Measurements from ENCODE around the gene MYRFL.
"Not testable (repeated sequence)": the region's sequence is repeated elsewhere in the genome, so short reads cannot be mapped to it uniquely, and the experiment has no call there.

Gene MYRFL

GRCh38 chr12:69792533-69792932, 32.5 kb upstream of the MYRFL start:
- Histone ChIP-seq H2AFZ (ENCODE audit: low read depth, low read length) (no peak overlapping the region), H4K8ac (ENCODE audit: low read length) (no peak overlapping the region), H3K36me3 (ENCODE audit: control insufficient read depth in 1 of 2, insufficient read depth in 2 of 2, low read depth in 1 of 2, low read length in 2 of 2) (peaks cover 2 to 22% of the 10 kb centered on the region in 2 experiments), H3K4me2 (ENCODE audit: low read length, poor library complexity, severe bottlenecking) (no peak overlapping the region), H3K14ac (ENCODE audit: low read length in 2 of 2) (no peak overlapping the region), H3K27me3 (ENCODE audit: control insufficient read depth in 1 of 2, insufficient read depth in 1 of 2, low read length in 2 of 2) (no peaks in the 10 kb centered on the region), H3K9ac (ENCODE audit: low read length) (no peak overlapping the region), H3K18ac (ENCODE audit: low read depth in 1 of 2, low read length in 2 of 2) (no peak overlapping the region), H3K4me1 (ENCODE audit: control insufficient read depth, insufficient read depth, low read depth, low read length) (no peaks in the 10 kb centered on the region), H2AK5ac (ENCODE audit: low read length, severe bottlenecking) (no peak overlapping the region), H2BK15ac (ENCODE audit: low read depth, poor library complexity, severe bottlenecking) (no peak overlapping the region), H2BK12ac (ENCODE audit: low read length in 2 of 2) (no peak overlapping the region), H3K27ac (ENCODE audit: low read length, poor library complexity, severe bottlenecking) (no peak overlapping the region), H3K4me3 (ENCODE audit: insufficient read depth in 1 of 2, low read depth in 1 of 2, low read length in 2 of 2) (no peak overlapping the region), H2BK5ac (ENCODE audit: low read depth, low read length, poor library complexity, severe bottlenecking) (no peak overlapping the region), H3K23ac (ENCODE audit: low read length in 2 of 2) (no peak overlapping the region), H2BK120ac (ENCODE audit: low read depth, low read length) (no peak overlapping the region), H3K79me1 (replicated peaks; ENCODE audit: low read length, poor library complexity, severe bottlenecking) (no peaks in the 10 kb centered on the region), H3K4ac (ENCODE audit: low read depth in 1 of 2, low read length in 2 of 2) (no peak overlapping the region), H3K9me3 (ENCODE audit: control insufficient read depth, low read length) (peaks cover 28% of the 10 kb centered on the region), H4K91ac (ENCODE audit: low read length) (no peak overlapping the region)
- 89% methylated on average over 2 of the region's 2 CpGs for WGBS
- DNase-seq, result no peak

GRCh38 chr12:69807101-69807897, 17.7 kb upstream of the MYRFL start:
- not testable (repeated sequence) for H2BK5ac ChIP-seq (ENCODE audit: low read depth, low read length, poor library complexity, severe bottlenecking); DNase-seq; H2BK15ac ChIP-seq (ENCODE audit: low read depth, poor library complexity, severe bottlenecking); H3K4ac ChIP-seq (ENCODE audit: low read depth in 1 of 2, low read length in 2 of 2); H3K4me1 ChIP-seq (ENCODE audit: control insufficient read depth, insufficient read depth, low read depth, low read length); H3K9ac ChIP-seq (ENCODE audit: low read length); H3K79me1 ChIP-seq (replicated peaks; ENCODE audit: low read length, poor library complexity, severe bottlenecking); H2BK120ac ChIP-seq (ENCODE audit: low read depth, low read length); H3K14ac ChIP-seq (ENCODE audit: low read length in 2 of 2); H4K8ac ChIP-seq (ENCODE audit: low read length); H3K4me3 ChIP-seq (ENCODE audit: insufficient read depth in 1 of 2, low read depth in 1 of 2, low read length in 2 of 2); H3K4me2 ChIP-seq (ENCODE audit: low read length, poor library complexity, severe bottlenecking); H3K18ac ChIP-seq (ENCODE audit: low read depth in 1 of 2, low read length in 2 of 2); H3K9me3 ChIP-seq (ENCODE audit: control insufficient read depth, low read length); H4K91ac ChIP-seq (ENCODE audit: low read length); H2AK5ac ChIP-seq (ENCODE audit: low read length, severe bottlenecking); H3K23ac ChIP-seq (ENCODE audit: low read length in 2 of 2); H3K27ac ChIP-seq (ENCODE audit: low read length, poor library complexity, severe bottlenecking); H2BK12ac ChIP-seq (ENCODE audit: low read length in 2 of 2); H3K27me3 ChIP-seq (ENCODE audit: control insufficient read depth in 1 of 2, insufficient read depth in 1 of 2, low read length in 2 of 2); H2AFZ ChIP-seq (ENCODE audit: low read depth, low read length)
- H3K36me3 ChIP-seq (ENCODE audit: control insufficient read depth in 1 of 2, insufficient read depth in 2 of 2, low read depth in 1 of 2, low read length in 2 of 2), result peaks cover 10 to 13% of the 10 kb centered on the region in 2 experiments
- 95% methylated on average over 59 of the region's 62 CpGs for WGBS

- Histone ChIP-seq H4K91ac (ENCODE audit: low read length) (no peak overlapping the region), H3K14ac (ENCODE audit: low read length in 2 of 2) (no peak overlapping the region), H3K79me1 (replicated peaks; ENCODE audit: low read length, poor library complexity, severe bottlenecking) (peaks cover 4% of the 10 kb centered on the region), H3K4me3 (ENCODE audit: insufficient read depth in 1 of 2, low read depth in 1 of 2, low read length in 2 of 2) (no peak overlapping the region), H3K27me3 (ENCODE audit: control insufficient read depth in 1 of 2, insufficient read depth in 1 of 2, low read length in 2 of 2) (no peaks in the 10 kb centered on the region), H2AFZ (ENCODE audit: low read depth, low read length) (no peak overlapping the region), H2AK5ac (ENCODE audit: low read length, severe bottlenecking) (no peak overlapping the region), H2BK5ac (ENCODE audit: low read depth, low read length, poor library complexity, severe bottlenecking) (no peak overlapping the region), H3K36me3 (ENCODE audit: control insufficient read depth in 1 of 2, insufficient read depth in 2 of 2, low read depth in 1 of 2, low read length in 2 of 2) (peaks cover 5 to 13% of the 10 kb centered on the region in 2 experiments), H3K4me2 (ENCODE audit: low read length, poor library complexity, severe bottlenecking) (no peak overlapping the region), H3K4me1 (ENCODE audit: control insufficient read depth, insufficient read depth, low read depth, low read length) (no peaks in the 10 kb centered on the region), H3K4ac (ENCODE audit: low read depth in 1 of 2, low read length in 2 of 2) (no peak overlapping the region), H3K9me3 (ENCODE audit: control insufficient read depth, low read length) (peaks cover 7% of the 10 kb centered on the region), H3K9ac (ENCODE audit: low read length) (no peak overlapping the region), H2BK15ac (ENCODE audit: low read depth, poor library complexity, severe bottlenecking) (no peak overlapping the region), H2BK12ac (ENCODE audit: low read length in 2 of 2) (no peak overlapping the region), H4K8ac (ENCODE audit: low read length) (no peak overlapping the region), H3K18ac (ENCODE audit: low read depth in 1 of 2, low read length in 2 of 2) (no peak overlapping the region), H2BK120ac (ENCODE audit: low read depth, low read length) (no peak overlapping the region), H3K23ac (ENCODE audit: low read length in 2 of 2) (no peak overlapping the region), H3K27ac (ENCODE audit: low read length, poor library complexity, severe bottlenecking) (no peak overlapping the region)
- DNase-seq, result no peak
- 86% methylated on average over 2 of the region's 4 CpGs for WGBS
Measured at GRCh38 chr12:69810870-69811498, 14.0 kb upstream of the MYRFL start.

- Histone ChIP-seq H3K18ac (ENCODE audit: low read depth in 1 of 2, low read length in 2 of 2) (no peak overlapping the region), H2BK5ac (ENCODE audit: low read depth, low read length, poor library complexity, severe bottlenecking) (no peak overlapping the region), H3K9me3 (ENCODE audit: control insufficient read depth, low read length) (no peaks in the 10 kb centered on the region), H3K23ac (ENCODE audit: low read length in 2 of 2) (no peak overlapping the region), H2BK12ac (ENCODE audit: low read length in 2 of 2) (no peak overlapping the region), H4K8ac (ENCODE audit: low read length) (no peak overlapping the region), H3K14ac (ENCODE audit: low read length in 2 of 2) (no peak overlapping the region), H3K9ac (ENCODE audit: low read length) (no peak overlapping the region), H3K4me3 (ENCODE audit: insufficient read depth in 1 of 2, low read depth in 1 of 2, low read length in 2 of 2) (no peak overlapping the region), H2BK15ac (ENCODE audit: low read depth, poor library complexity, severe bottlenecking) (no peak overlapping the region), H3K4me2 (ENCODE audit: low read length, poor library complexity, severe bottlenecking) (no peak overlapping the region), H4K91ac (ENCODE audit: low read length) (no peak overlapping the region), H3K36me3 (ENCODE audit: control insufficient read depth in 1 of 2, insufficient read depth in 2 of 2, low read depth in 1 of 2, low read length in 2 of 2) (peaks cover 3 to 5% of the 10 kb centered on the region in 2 experiments), H3K79me1 (replicated peaks; ENCODE audit: low read length, poor library complexity, severe bottlenecking) (peaks cover 2% of the 10 kb centered on the region), H2BK120ac (ENCODE audit: low read depth, low read length) (no peak overlapping the region), H2AFZ (ENCODE audit: low read depth, low read length) (no peak overlapping the region), H3K27ac (ENCODE audit: low read length, poor library complexity, severe bottlenecking) (no peak overlapping the region), H3K4ac (ENCODE audit: low read depth in 1 of 2, low read length in 2 of 2) (no peak overlapping the region), H3K4me1 (ENCODE audit: control insufficient read depth, insufficient read depth, low read depth, low read length) (no peaks in the 10 kb centered on the region), H2AK5ac (ENCODE audit: low read length, severe bottlenecking) (no peak overlapping the region), H3K27me3 (ENCODE audit: control insufficient read depth in 1 of 2, insufficient read depth in 1 of 2, low read length in 2 of 2) (no peaks in the 10 kb centered on the region)
- DNase-seq, result no peak
- WGBS, result 100% methylated on average over 1 of the region's 3 CpGs
Measured at GRCh38 chr12:69816082-69816481, 8.9 kb upstream of the MYRFL start.
